DOHH2 (cell line): ENCODE measurements around the gene METTL1.

Source experiments
- CTCF ChIP-seq: fragments of 200-600 bp; sonication (generic); IDR thresholded peaks from one replicate; pipeline ENCODE4 v1.5.1; 2014; ENCODE audit warnings: antibody characterized with exemption, mild to moderate bottlenecking, low read depth, low read length; ENCODE audit not compliant: poor library complexity, severe bottlenecking
- EZH2phosphoT487 ChIP-seq: fragments of 200-600 bp; sonication (generic); IDR thresholded peaks from 2 replicates; pipeline ENCODE4 v1.6.1; 2017; ENCODE audit warnings: borderline replicate concordance, mild to moderate bottlenecking, antibody characterized with exemption, low read length, moderate library complexity, mixed read lengths

- TF ChIP-seq CTCF (no peak), EZH2phosphoT487 (no peak)
These were observed 34.1 kb downstream of the METTL1 start for GRCh38 chr12:57737467-57738460.
